Measurements from ENCODE around the gene SLC8A1. TPM values are rescaled to one million over a fixed set of nuclear protein-coding genes. Genes with fewer than 3 reads are reported as not detected.

The SLC8A1 gene
- total RNA-seq, 2 experiments from 2014 or later = 0.47 to 0.59 TPM

DNA sequence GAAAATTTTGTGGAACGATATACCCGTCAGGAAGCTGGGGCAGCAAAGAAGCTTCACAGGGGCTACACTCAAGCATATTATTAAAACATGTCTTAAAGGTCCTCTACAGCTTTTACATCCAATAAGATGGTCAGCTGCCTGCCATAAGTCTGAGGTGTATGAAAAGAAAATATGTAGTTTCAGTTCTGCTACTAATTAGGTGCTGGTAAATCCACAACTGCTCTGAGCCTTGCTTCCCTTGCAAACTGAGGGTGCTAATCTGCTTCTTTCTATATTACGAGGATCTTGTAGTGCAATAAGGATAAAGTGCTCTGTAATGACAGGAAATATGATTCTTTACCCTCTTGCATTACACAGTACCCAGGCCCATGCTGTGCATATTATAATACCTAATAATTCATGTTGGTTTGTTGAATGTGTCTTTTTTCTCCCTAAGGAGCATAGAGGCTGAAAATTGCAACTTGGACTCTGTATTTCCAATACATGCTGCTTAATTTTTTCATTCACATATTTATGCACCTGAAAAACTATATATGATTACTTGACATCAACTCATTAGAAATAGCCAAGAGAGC is 14.5 kb upstream of the SLC8A1 start:
- Histone ChIP-seq H3K36me3 (ENCODE audit: insufficient read depth, low read length) (no peaks in the 10 kb centered on the region), H3K27ac (ENCODE audit: low read depth in 1 of 2, low read length in 2 of 2) (no peak overlapping the region), H3K9me3 (ENCODE audit: control insufficient read depth in 1 of 2, insufficient read depth in 1 of 2, low read length in 2 of 2) (no peaks in the 10 kb centered on the region), H3K27me3 (ENCODE audit: control insufficient read depth in 1 of 2, insufficient read depth in 2 of 2, low read length in 2 of 2) (no peaks in the 10 kb centered on the region), H3K4me3 (ENCODE audit: low read length) (no peak overlapping the region), H3K4me1 (ENCODE audit: insufficient read depth, low read length) (no peaks in the 10 kb centered on the region)
- H3K9me3 Mint-ChIP-seq = no peaks in the 10 kb centered on the region
- ChIA-PET CTCF (no interaction called here), POLR2A (no interaction called here)
- TF ChIP-seq, protein P1, sequence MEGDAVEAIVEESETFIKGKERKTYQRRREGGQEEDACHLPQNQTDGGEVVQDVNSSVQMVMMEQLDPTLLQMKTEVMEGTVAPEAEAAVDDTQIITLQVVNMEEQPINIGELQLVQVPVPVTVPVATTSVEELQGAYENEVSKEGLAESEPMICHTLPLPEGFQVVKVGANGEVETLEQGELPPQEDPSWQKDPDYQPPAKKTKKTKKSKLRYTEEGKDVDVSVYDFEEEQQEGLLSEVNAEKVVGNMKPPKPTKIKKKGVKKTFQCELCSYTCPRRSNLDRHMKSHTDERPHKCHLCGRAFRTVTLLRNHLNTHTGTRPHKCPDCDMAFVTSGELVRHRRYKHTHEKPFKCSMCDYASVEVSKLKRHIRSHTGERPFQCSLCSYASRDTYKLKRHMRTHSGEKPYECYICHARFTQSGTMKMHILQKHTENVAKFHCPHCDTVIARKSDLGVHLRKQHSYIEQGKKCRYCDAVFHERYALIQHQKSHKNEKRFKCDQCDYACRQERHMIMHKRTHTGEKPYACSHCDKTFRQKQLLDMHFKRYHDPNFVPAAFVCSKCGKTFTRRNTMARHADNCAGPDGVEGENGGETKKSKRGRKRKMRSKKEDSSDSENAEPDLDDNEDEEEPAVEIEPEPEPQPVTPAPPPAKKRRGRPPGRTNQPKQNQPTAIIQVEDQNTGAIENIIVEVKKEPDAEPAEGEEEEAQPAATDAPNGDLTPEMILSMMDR (IDR thresholded peaks at IDR 0.05) = no peak
- H3K27me3 Mint-ChIP-seq = no peaks in the 10 kb centered on the region
- ATAC-seq (ENCODE audit: poor library complexity) (no peak), DNase-seq (no peak)
- no peak overlapping the region for H3K27ac Mint-ChIP-seq
- no peaks in the 10 kb centered on the region for H3K36me3 Mint-ChIP-seq (ENCODE audit: low read depth)
- intact Hi-C loops (cut with DNase I, micrococcal nuclease) = no loop called here
- no peak overlapping the region for H3K4me3 Mint-ChIP-seq
- H3K4me1 Mint-ChIP-seq (ENCODE audit: low read depth) = no peaks in the 10 kb centered on the region

DNA sequence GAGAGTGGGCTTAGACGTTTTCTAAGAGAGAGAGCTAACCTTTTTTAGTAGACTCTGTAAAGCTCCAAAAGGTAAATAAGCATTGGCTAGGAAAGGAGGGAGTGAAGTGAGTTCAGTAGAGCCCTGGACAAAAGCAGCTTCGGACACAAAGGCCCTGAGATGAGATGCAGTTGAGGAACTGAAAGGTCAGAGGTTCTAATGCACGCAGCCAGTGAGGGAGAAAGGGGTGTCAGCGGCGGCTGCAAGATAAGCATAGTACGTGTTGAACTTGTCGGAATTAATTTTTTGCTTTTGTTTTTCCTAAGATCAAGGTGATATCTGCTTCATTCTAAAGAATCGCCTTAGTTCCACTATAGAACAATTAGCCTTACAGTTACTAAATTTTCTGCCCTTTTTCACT is 11.2 kb upstream of the SLC8A1 start:
- no peaks in the 10 kb centered on the region for H3K27me3 Mint-ChIP-seq
- DNase-seq (no peak), ATAC-seq (ENCODE audit: poor library complexity) (no peak)
- no peak overlapping the region for H3K27ac ChIP-seq (ENCODE audit: low read depth in 1 of 2, low read length in 2 of 2)
- POLR2A ChIA-PET = no interaction called here
- H3K4me3 Mint-ChIP-seq = no peak overlapping the region
- H3K36me3 Mint-ChIP-seq (ENCODE audit: low read depth) = no peaks in the 10 kb centered on the region
- CTCF ChIA-PET = no interaction called here
- H3K4me1 Mint-ChIP-seq (ENCODE audit: low read depth) = no peaks in the 10 kb centered on the region
- no peaks in the 10 kb centered on the region for H3K36me3 ChIP-seq (ENCODE audit: insufficient read depth, low read length)
- intact Hi-C loops (cut with DNase I, micrococcal nuclease) = no loop called here
- TF ChIP-seq, protein P1 (IDR thresholded peaks at IDR 0.05) = no peak
- no peaks in the 10 kb centered on the region for H3K9me3 Mint-ChIP-seq
- H3K4me3 ChIP-seq (ENCODE audit: low read length) = no peak overlapping the region
- no peaks in the 10 kb centered on the region for H3K9me3 ChIP-seq (ENCODE audit: control insufficient read depth in 1 of 2, insufficient read depth in 1 of 2, low read length in 2 of 2)
- no peaks in the 10 kb centered on the region for H3K4me1 ChIP-seq (ENCODE audit: insufficient read depth, low read length)
- H3K27me3 ChIP-seq (ENCODE audit: control insufficient read depth in 1 of 2, insufficient read depth in 2 of 2, low read length in 2 of 2) = no peaks in the 10 kb centered on the region
- no peak overlapping the region for H3K27ac Mint-ChIP-seq

DNA sequence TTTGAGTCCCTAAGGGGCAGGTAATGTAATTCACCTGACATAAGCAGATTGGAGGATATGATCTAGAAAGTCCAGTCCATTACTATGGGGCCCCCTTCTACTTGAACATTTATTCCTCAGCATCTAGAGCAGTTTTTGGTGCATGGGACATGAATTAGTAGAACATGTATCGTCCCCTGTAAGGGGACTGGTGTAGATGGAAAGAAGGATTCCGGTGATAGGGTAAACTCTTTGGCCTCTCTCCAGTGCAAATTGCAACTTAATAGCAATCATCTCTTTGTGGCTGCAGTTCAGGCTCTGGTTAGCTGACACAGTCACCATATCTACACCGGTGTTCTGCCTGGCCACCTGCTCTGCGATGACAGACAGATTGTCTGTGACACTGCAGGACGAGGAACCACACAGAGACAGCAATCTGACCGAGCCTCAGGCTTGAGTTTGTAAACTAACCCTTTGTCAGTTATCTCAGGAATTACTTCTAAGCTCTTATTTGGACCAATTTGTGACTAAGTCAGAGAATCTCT is 6.4 kb upstream of the SLC8A1 start:
- Histone ChIP-seq H3K4me1 (ENCODE audit: insufficient read depth, low read length) (no peaks in the 10 kb centered on the region), H3K27me3 (ENCODE audit: control insufficient read depth in 1 of 2, insufficient read depth in 2 of 2, low read length in 2 of 2) (peaks cover 3% of the 10 kb centered on the region in 2 experiments), H3K4me3 (ENCODE audit: low read length) (no peak overlapping the region), H3K36me3 (ENCODE audit: insufficient read depth, low read length) (no peaks in the 10 kb centered on the region), H3K27ac (ENCODE audit: low read depth in 1 of 2, low read length in 2 of 2) (no peak overlapping the region), H3K9me3 (ENCODE audit: control insufficient read depth in 1 of 2, insufficient read depth in 1 of 2, low read length in 2 of 2) (no peaks in the 10 kb centered on the region)
- TF ChIP-seq, protein P1 (IDR thresholded peaks at IDR 0.05) = no peak
- Mint-ChIP-seq H3K4me1 (ENCODE audit: low read depth) (no peaks in the 10 kb centered on the region), H3K36me3 (ENCODE audit: low read depth) (no peaks in the 10 kb centered on the region), H3K4me3 (no peak overlapping the region), H3K9me3 (no peaks in the 10 kb centered on the region), H3K27me3 (peaks cover 13% of the 10 kb centered on the region), H3K27ac (no peak overlapping the region)
- DNase-seq = no peak
- no peak for ATAC-seq (ENCODE audit: poor library complexity)
- POLR2A ChIA-PET = no interaction called here
- CTCF ChIA-PET = no interaction called here
- intact Hi-C loops (cut with DNase I, micrococcal nuclease) = no loop called here
